ENCODE data around the gene CA10. TPM values are rescaled to one million over a fixed set of nuclear protein-coding genes. Genes with fewer than 3 reads are reported as not detected.

CA10 gene
- polyA plus RNA-seq, 1 experiment: not detected

DNA sequence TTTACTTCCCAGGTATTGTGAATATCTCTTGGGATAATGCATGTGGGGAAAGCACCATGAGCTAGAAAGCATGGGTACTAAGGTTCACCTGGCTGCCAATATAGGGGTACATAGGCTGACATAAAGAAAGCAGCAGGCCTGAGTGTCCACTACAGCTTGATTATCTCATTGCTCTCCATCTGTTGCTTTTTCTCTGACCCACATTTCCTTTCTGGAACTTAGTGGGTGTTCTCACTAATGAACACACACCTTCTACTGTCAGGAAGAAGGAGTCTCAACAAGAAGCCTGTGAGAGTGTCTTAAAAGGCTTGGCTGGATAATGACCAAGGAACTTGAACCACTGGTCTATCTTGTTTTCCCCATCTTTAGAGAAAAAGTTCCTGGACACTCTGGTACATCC is 62.5 kb downstream of the CA10 start:
- TF ChIP-seq, protein P1, sequence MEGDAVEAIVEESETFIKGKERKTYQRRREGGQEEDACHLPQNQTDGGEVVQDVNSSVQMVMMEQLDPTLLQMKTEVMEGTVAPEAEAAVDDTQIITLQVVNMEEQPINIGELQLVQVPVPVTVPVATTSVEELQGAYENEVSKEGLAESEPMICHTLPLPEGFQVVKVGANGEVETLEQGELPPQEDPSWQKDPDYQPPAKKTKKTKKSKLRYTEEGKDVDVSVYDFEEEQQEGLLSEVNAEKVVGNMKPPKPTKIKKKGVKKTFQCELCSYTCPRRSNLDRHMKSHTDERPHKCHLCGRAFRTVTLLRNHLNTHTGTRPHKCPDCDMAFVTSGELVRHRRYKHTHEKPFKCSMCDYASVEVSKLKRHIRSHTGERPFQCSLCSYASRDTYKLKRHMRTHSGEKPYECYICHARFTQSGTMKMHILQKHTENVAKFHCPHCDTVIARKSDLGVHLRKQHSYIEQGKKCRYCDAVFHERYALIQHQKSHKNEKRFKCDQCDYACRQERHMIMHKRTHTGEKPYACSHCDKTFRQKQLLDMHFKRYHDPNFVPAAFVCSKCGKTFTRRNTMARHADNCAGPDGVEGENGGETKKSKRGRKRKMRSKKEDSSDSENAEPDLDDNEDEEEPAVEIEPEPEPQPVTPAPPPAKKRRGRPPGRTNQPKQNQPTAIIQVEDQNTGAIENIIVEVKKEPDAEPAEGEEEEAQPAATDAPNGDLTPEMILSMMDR (IDR thresholded peaks at IDR 0.05; ENCODE audit: low read depth, low read length): no peak
- DNase-seq (ENCODE audit: low read depth, low spot score): no peak
- no peaks in the 10 kb centered on the region; the same call in 1 of the 2 replicates for H3K9me3 ChIP-seq (ENCODE audit: control insufficient read depth, insufficient read depth, low read length)
- no peak overlapping the region for H3K27ac ChIP-seq (ENCODE audit: low read depth, low read length)
- ChIA-PET CTCF (no interaction called here), POLR2A (no interaction called here)
- no peaks in the 10 kb centered on the region for H3K27me3 ChIP-seq (ENCODE audit: control insufficient read depth, insufficient read depth, low read length)
- H3K4me3 ChIP-seq (ENCODE audit: low read depth, low read length): no peak overlapping the region

GRCh38 chr17:52084176-52084575 is 74.3 kb downstream of the CA10 start:
- CTCF ChIA-PET: no interaction called here
- POLR2A ChIA-PET: interaction anchor here (0.7 kb wide), 1 partner anchor 200 kb away, joined by 3 read pairs; no protein-coding TSS in a partner anchor

DNA sequence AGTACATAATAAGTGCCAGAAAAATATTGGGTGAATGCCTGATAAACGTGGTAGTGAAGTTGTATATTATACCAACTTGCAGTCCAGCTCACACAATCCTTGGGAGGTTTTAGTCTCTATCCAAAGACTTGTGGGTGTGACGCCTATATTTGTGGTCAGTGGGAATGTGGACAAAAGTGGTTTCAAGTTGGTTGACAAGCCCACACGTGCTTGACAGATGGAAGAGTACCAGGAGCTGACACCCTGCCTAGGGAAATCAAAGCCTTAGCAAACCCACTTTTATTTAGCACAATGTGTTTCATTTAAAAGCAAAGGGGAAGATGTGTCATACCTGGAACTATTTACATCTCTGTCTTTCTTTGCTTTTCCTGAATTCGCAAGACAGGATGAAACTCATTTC is 79.0 kb downstream of the CA10 start:
- peaks cover 4% of the 10 kb centered on the region; the same call in 1 of the 2 replicates for H3K9me3 ChIP-seq (ENCODE audit: control insufficient read depth, insufficient read depth, low read length)
- DNase-seq (ENCODE audit: low read depth, low spot score): no peak
- TF ChIP-seq, protein P1 (IDR thresholded peaks at IDR 0.05; ENCODE audit: low read depth, low read length): no peak
- H3K27ac ChIP-seq (ENCODE audit: low read depth, low read length): no peak overlapping the region
- CTCF ChIA-PET: no interaction called here
- POLR2A ChIA-PET: no interaction called here
- no peak overlapping the region for H3K4me3 ChIP-seq (ENCODE audit: low read depth, low read length)
- H3K27me3 ChIP-seq (ENCODE audit: control insufficient read depth, insufficient read depth, low read length): no peaks in the 10 kb centered on the region

More at GRCh38 chr17:52084176-52084575, 74.3 kb downstream of the CA10 start:
- H3K9me3 ChIP-seq (ENCODE audit: control insufficient read depth, insufficient read depth, low read length): no peaks in the 10 kb centered on the region; the same call in 1 of the 2 replicates
- no peaks in the 10 kb centered on the region for H3K27me3 ChIP-seq (ENCODE audit: control insufficient read depth, insufficient read depth, low read length)
- TF ChIP-seq, protein P1 (IDR thresholded peaks at IDR 0.05; ENCODE audit: low read depth, low read length): no peak
- H3K27ac ChIP-seq (ENCODE audit: low read depth, low read length): no peak overlapping the region
- no peak for DNase-seq (ENCODE audit: low read depth, low spot score)
- no peak overlapping the region for H3K4me3 ChIP-seq (ENCODE audit: low read depth, low read length)

DNA sequence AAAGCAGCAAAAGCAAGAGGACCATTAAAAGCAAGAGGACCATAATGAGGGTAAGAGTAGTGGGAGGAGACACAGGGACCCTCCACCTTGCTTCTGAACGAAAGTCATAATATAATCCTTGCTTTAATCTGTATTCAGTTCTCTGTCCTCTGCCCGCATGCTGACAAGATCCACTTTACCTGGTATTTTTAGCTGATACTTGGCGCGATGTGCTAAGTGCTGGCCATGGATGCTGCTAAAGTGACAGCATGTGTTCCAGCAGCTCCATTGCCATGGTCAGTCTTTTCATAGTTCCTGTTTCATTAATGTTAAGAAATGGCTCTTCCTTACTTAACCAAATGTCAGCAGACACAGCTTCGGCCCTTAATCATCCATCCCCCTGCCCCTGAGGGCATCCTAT is 86.8 kb downstream of the CA10 start:
- Histone ChIP-seq H3K27me3 (ENCODE audit: control insufficient read depth, insufficient read depth, low read length) (no peaks in the 10 kb centered on the region), H3K4me3 (ENCODE audit: low read depth, low read length) (no peak overlapping the region), H3K27ac (ENCODE audit: low read depth, low read length) (no peak overlapping the region), H3K9me3 (ENCODE audit: control insufficient read depth, insufficient read depth, low read length) (peaks cover 8% of the 10 kb centered on the region; the same call in 1 of the 2 replicates)
- DNase-seq (ENCODE audit: low read depth, low spot score): no peak
- CTCF ChIA-PET: no interaction called here
- POLR2A ChIA-PET: no interaction called here
- TF ChIP-seq, protein P1 (IDR thresholded peaks at IDR 0.05; ENCODE audit: low read depth, low read length): no peak

DNA sequence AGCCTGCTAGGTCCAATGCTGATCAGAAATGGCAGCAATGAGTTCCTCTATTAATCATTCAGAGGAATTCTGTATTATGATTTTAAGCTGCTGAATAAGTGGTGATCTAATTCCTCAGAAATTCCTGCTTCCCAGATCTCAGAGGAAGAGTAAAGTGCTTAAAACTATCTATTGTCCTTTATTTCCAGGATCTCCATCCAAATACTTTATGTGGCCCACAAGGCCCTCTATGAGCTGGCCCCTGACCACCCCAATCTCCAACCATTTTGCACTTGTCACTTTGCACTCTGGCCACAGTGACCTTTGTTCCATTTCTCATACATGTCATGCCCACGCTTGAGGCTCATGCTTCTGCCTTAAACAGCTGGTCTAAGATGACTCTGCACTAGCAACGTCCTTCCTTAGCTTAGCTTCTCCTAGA is 93.7 kb downstream of the CA10 start:
- DNase-seq (ENCODE audit: low read depth, low spot score): no peak
- ChIA-PET CTCF (no interaction called here), POLR2A (no interaction called here)
- TF ChIP-seq, protein P1 (IDR thresholded peaks at IDR 0.05; ENCODE audit: low read depth, low read length): no peak
- no peaks in the 10 kb centered on the region for H3K27me3 ChIP-seq (ENCODE audit: control insufficient read depth, insufficient read depth, low read length)
- H3K27ac ChIP-seq (ENCODE audit: low read depth, low read length): no peak overlapping the region
- H3K4me3 ChIP-seq (ENCODE audit: low read depth, low read length): no peak overlapping the region
- H3K9me3 ChIP-seq (ENCODE audit: control insufficient read depth, insufficient read depth, low read length): peaks cover 21% of the 10 kb centered on the region; the same call in 1 of the 2 replicates
